ENCODE results near the gene MOB3B. TPM values are rescaled to one million over a fixed set of nuclear protein-coding genes. Genes with fewer than 3 reads are reported as not detected.
"Not testable (repeated sequence)": the region's sequence is repeated elsewhere in the genome, so short reads cannot be mapped to it uniquely, and the experiment has no call there.

The MOB3B gene
- total RNA-seq, 2 experiments from 2014 or later, result 0.25 to 0.30 TPM

GRCh38 chr9:27422279-27422834 lies 107.3 kb downstream of the MOB3B start:
- H3K4me3 ChIP-seq (ENCODE audit: low read length), result no peak overlapping the region
- intact Hi-C loops (cut with DNase I, micrococcal nuclease), result loop anchor here in 1 of 2 experiments (10.0 kb wide), 1 partner anchor 72 kb away; no protein-coding TSS in a partner anchor
- H3K4me1 ChIP-seq (ENCODE audit: insufficient read depth, low read length), result no peaks in the 10 kb centered on the region
- no peaks in the 10 kb centered on the region for H3K36me3 Mint-ChIP-seq (ENCODE audit: low read depth)
- no peaks in the 10 kb centered on the region for H3K9me3 ChIP-seq (ENCODE audit: control insufficient read depth in 1 of 2, insufficient read depth in 1 of 2, low read length in 2 of 2)
- H3K27me3 Mint-ChIP-seq, result no peaks in the 10 kb centered on the region
- ATAC-seq (ENCODE audit: poor library complexity) (no peak), DNase-seq (no peak)
- ChIA-PET CTCF (no interaction called here), POLR2A (no interaction called here)
- H3K4me1 Mint-ChIP-seq (ENCODE audit: low read depth), result no peaks in the 10 kb centered on the region
- TF ChIP-seq, protein P1, sequence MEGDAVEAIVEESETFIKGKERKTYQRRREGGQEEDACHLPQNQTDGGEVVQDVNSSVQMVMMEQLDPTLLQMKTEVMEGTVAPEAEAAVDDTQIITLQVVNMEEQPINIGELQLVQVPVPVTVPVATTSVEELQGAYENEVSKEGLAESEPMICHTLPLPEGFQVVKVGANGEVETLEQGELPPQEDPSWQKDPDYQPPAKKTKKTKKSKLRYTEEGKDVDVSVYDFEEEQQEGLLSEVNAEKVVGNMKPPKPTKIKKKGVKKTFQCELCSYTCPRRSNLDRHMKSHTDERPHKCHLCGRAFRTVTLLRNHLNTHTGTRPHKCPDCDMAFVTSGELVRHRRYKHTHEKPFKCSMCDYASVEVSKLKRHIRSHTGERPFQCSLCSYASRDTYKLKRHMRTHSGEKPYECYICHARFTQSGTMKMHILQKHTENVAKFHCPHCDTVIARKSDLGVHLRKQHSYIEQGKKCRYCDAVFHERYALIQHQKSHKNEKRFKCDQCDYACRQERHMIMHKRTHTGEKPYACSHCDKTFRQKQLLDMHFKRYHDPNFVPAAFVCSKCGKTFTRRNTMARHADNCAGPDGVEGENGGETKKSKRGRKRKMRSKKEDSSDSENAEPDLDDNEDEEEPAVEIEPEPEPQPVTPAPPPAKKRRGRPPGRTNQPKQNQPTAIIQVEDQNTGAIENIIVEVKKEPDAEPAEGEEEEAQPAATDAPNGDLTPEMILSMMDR (IDR thresholded peaks at IDR 0.05), result no peak
- H3K27ac ChIP-seq (ENCODE audit: low read depth in 1 of 2, low read length in 2 of 2), result no peak overlapping the region
- H3K4me3 Mint-ChIP-seq, result no peak overlapping the region
- no peaks in the 10 kb centered on the region for H3K27me3 ChIP-seq (ENCODE audit: control insufficient read depth in 1 of 2, insufficient read depth in 2 of 2, low read length in 2 of 2)
- H3K36me3 ChIP-seq (ENCODE audit: insufficient read depth, low read length), result no peaks in the 10 kb centered on the region
- no peaks in the 10 kb centered on the region for H3K9me3 Mint-ChIP-seq
- H3K27ac Mint-ChIP-seq, result no peak overlapping the region

DNA sequence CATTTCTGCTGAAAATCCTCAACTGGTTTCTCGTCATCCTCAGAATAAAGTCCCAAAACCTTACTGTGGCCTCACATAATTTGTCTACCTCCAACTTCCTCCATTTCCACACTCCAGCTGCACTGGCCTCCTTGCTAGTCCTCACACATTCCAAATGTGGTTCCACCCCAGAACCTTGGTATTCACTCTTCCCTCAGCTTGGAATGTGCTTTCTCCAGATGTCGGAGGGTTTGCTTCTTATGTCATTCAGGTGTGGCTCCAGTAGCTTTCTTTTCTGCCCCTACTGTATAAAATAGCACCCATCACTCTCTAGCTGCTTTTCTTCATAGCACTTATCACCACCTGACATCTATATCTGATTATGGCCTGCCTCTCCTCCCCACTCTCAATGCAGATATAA lies 108.0 kb downstream of the MOB3B start:
- ChIA-PET CTCF (no interaction called here), POLR2A (no interaction called here)
- H3K4me1 ChIP-seq (ENCODE audit: insufficient read depth, low read length), result no peaks in the 10 kb centered on the region
- DNase-seq (no peak), ATAC-seq (ENCODE audit: poor library complexity) (no peak)
- no peak overlapping the region for H3K4me3 ChIP-seq (ENCODE audit: low read length)
- Mint-ChIP-seq H3K9me3 (no peaks in the 10 kb centered on the region), H3K36me3 (ENCODE audit: low read depth) (no peaks in the 10 kb centered on the region), H3K4me1 (ENCODE audit: low read depth) (no peaks in the 10 kb centered on the region), H3K4me3 (no peak overlapping the region), H3K27ac (no peak overlapping the region), H3K27me3 (no peaks in the 10 kb centered on the region)
- no peaks in the 10 kb centered on the region for H3K27me3 ChIP-seq (ENCODE audit: control insufficient read depth in 1 of 2, insufficient read depth in 2 of 2, low read length in 2 of 2)
- no peak overlapping the region for H3K27ac ChIP-seq (ENCODE audit: low read depth in 1 of 2, low read length in 2 of 2)
- H3K36me3 ChIP-seq (ENCODE audit: insufficient read depth, low read length), result no peaks in the 10 kb centered on the region
- H3K9me3 ChIP-seq (ENCODE audit: control insufficient read depth in 1 of 2, insufficient read depth in 1 of 2, low read length in 2 of 2), result no peaks in the 10 kb centered on the region
- TF ChIP-seq, protein P1 (IDR thresholded peaks at IDR 0.05), result no peak
- intact Hi-C loops (cut with DNase I, micrococcal nuclease), result loop anchor here in 1 of 2 experiments (10.0 kb wide), 1 partner anchor 73 kb away; no protein-coding TSS in a partner anchor

- H3K4me1 Mint-ChIP-seq (ENCODE audit: low read depth); H3K27me3 ChIP-seq (ENCODE audit: control insufficient read depth in 1 of 2, insufficient read depth in 2 of 2, low read length in 2 of 2); POLR2A ChIA-PET; H3K27ac ChIP-seq (ENCODE audit: low read depth in 1 of 2, low read length in 2 of 2); H3K36me3 ChIP-seq (ENCODE audit: insufficient read depth, low read length); DNase-seq; intact Hi-C loops (cut with DNase I, micrococcal nuclease); H3K4me3 ChIP-seq (ENCODE audit: low read length); H3K9me3 ChIP-seq (ENCODE audit: control insufficient read depth in 1 of 2, insufficient read depth in 1 of 2, low read length in 2 of 2); H3K4me1 ChIP-seq (ENCODE audit: insufficient read depth, low read length); H3K4me3 Mint-ChIP-seq; CTCF ChIA-PET; H3K27me3 Mint-ChIP-seq; H3K27ac Mint-ChIP-seq; H3K9me3 Mint-ChIP-seq; H3K36me3 Mint-ChIP-seq (ENCODE audit: low read depth); ATAC-seq (ENCODE audit: poor library complexity): not testable (repeated sequence)
These were observed 110.1 kb downstream of the MOB3B start for GRCh38 chr9:27419558-27419957.

DNA sequence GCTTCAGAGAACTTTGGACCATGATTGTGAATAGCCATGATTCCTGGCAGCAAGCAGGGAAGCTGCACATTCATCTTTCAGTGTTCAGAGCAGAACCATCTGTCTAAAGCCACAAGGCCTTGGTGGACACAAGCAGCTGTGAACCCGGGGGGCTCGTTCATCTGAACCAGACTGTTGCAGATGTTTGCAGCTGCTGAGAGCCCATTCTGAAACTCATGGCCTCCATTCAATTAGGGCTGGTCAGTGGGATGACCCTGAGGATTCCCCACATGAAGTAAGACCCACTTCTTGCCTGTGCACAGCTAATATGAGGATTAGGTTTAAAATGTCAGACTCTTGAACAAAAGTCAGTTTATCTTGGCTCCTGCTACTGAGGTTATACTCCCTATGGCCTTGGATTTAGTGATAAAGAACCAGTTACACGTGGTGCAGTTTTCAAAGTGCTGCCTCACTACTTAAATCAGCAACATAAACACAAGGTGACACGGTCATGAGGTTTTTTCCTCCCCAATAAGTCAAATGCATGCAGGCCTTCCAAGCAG lies 115.3 kb downstream of the MOB3B start:
- Mint-ChIP-seq H3K4me1 (ENCODE audit: low read depth) (no peaks in the 10 kb centered on the region), H3K4me3 (no peak overlapping the region), H3K9me3 (no peaks in the 10 kb centered on the region), H3K27ac (no peak overlapping the region), H3K36me3 (ENCODE audit: low read depth) (no peaks in the 10 kb centered on the region), H3K27me3 (no peaks in the 10 kb centered on the region)
- TF ChIP-seq, protein P1 (IDR thresholded peaks at IDR 0.05), result no peak
- no peaks in the 10 kb centered on the region for H3K27me3 ChIP-seq (ENCODE audit: control insufficient read depth in 1 of 2, insufficient read depth in 2 of 2, low read length in 2 of 2)
- no peaks in the 10 kb centered on the region for H3K4me1 ChIP-seq (ENCODE audit: insufficient read depth, low read length)
- no peak overlapping the region for H3K27ac ChIP-seq (ENCODE audit: low read depth in 1 of 2, low read length in 2 of 2)
- no peaks in the 10 kb centered on the region for H3K36me3 ChIP-seq (ENCODE audit: insufficient read depth, low read length)
- no peak overlapping the region for H3K4me3 ChIP-seq (ENCODE audit: low read length)
- DNase-seq, result no peak
- intact Hi-C loops (cut with DNase I, micrococcal nuclease), result no loop called here
- ChIA-PET POLR2A (no interaction called here), CTCF (no interaction called here)
- no peaks in the 10 kb centered on the region for H3K9me3 ChIP-seq (ENCODE audit: control insufficient read depth in 1 of 2, insufficient read depth in 1 of 2, low read length in 2 of 2)
- ATAC-seq (ENCODE audit: poor library complexity), result no peak
